ENCODE measurements around the gene FOS. TPM values are rescaled to one million over a fixed set of nuclear protein-coding genes. Genes with fewer than 3 reads are reported as not detected.
A peak's percentile ranks its signal among the peaks of the same experiment; 100 is the strongest.

Gene FOS
- total and polyA plus RNA-seq, 2 of the 8 experiments (the other 6 are each of a cell fraction or from before 2014, with no cell fraction given) = 50.2 to 51.8 TPM

DNA sequence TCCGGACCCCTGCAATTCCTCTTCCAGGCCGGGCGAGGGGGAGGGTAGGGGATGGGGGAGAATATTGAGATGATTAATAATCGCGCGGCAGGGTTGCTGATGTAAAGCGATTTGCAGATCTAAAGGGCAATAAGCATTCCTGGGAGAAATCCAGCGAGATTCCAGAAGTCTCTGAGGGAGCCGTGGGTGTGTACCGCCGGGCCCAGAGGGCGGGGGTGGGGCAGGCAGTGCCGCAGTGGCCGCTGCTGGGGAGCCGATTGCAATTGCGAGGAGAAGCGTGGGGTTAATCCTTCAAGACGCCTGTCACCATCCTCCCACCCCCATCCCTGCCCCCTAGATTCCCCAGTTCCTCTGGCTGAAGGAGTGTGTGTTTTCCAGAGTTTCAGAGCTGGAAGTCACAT is 16.4 kb downstream of the FOS start:
- H2BK120ac ChIP-seq (replicated peaks; ENCODE audit: low read depth, low read length) = no peak overlapping the region

More for the DNA sequence above, 16.4 kb downstream of the FOS start:
- H3K23ac ChIP-seq (ENCODE audit: insufficient read length) = no peak overlapping the region
- DNase-seq (ENCODE audit: low read depth in 1 of 2, low spot score in 2 of 2) (peak in 1 of 2 experiments; percentile 65), FAIRE-seq (no peak)
- H3K9me3 ChIP-seq (ENCODE audit: insufficient read depth in 2 of 2, low read depth in 1 of 2, low read length in 1 of 2) = no peaks in the 10 kb centered on the region
- H3K36me3 ChIP-seq (ENCODE audit: control insufficient read depth in 2 of 4, insufficient read depth in 4 of 4, low read length in 3 of 4) = no peaks in the 10 kb centered on the region
- peaks cover 3 to 12% (median 9%) of the 10 kb centered on the region in 4 experiments for H3K4me1 ChIP-seq (replicated peaks in 1 of 4; ENCODE audit: control insufficient read depth in 3 of 4, insufficient read depth in 4 of 4, low read length in 3 of 4)
- peak overlapping the region in 2 of 4 experiments; percentile 6 to 89; a peak in 3 of 7 replicates for H3K9ac ChIP-seq (replicated peaks in 1 of 4; ENCODE audit: extremely low read depth in 1 of 4, low read depth in 3 of 4, low read length in 3 of 4)
- ChIA-PET CTCF (ENCODE audit: partially characterized antibody) (interaction anchor here (0.6 to 7.0 kb wide), 29 partner anchors 9 to 310 kb away, joined by 3 to 83 read pairs (median 5); partner anchors contain the start of genes FOS and NEK9), POLR2A (ENCODE audit: partially characterized antibody) (interaction anchor here (0.7 to 11.0 kb wide), 13 partner anchors 8 to 172 kb away, joined by 3 to 351 read pairs (median 5); partner anchors contain the start of genes FOS and NEK9)
- H2BK12ac ChIP-seq (ENCODE audit: low read depth, low read length) = peak overlapping the region; percentile 93; the same call in 1 of the 2 replicates
- no peak overlapping the region; the same call in 1 of the 2 replicates for H2AK5ac ChIP-seq (ENCODE audit: low read depth, low read length)
- no peaks in the 10 kb centered on the region for H4K20me1 ChIP-seq (replicated peaks in 1 of 2; ENCODE audit: control insufficient read depth in 1 of 2, insufficient read depth in 2 of 2, low read length in 2 of 2)
- no peak overlapping the region for H2BK15ac ChIP-seq (ENCODE audit: low read length)
- H2BK5ac ChIP-seq (ENCODE audit: low read depth, low read length) = peak overlapping the region; percentile 96; the same call in 1 of the 2 replicates
- no peak overlapping the region for H2AFZ ChIP-seq (ENCODE audit: low read length)
- no peak overlapping the region for H4K5ac ChIP-seq (ENCODE audit: insufficient read length, low read depth, low read length)
- H3K23me2 ChIP-seq (ENCODE audit: low read depth, low read length) = peaks cover 10% of the 10 kb centered on the region; the same call in 1 of the 2 replicates
- no peaks in the 10 kb centered on the region for H3K79me2 ChIP-seq (ENCODE audit: control insufficient read depth in 1 of 2, insufficient read depth in 2 of 2, low read length in 2 of 2)
- peak overlapping the region; percentile 36 for H4K91ac ChIP-seq (replicated peaks; ENCODE audit: insufficient read length, low read length)
- no peak overlapping the region; the same call in 1 of the 2 replicates for H2BK20ac ChIP-seq (ENCODE audit: low read length)
- H3K56ac ChIP-seq (replicated peaks; ENCODE audit: insufficient read length, low read depth, low read length) = no peak overlapping the region
- H3K79me1 ChIP-seq (ENCODE audit: low read depth, low read length) = no peaks in the 10 kb centered on the region
- no peak overlapping the region for H3K18ac ChIP-seq (ENCODE audit: extremely low read depth, low read length)
- no peak overlapping the region; the same call in 1 of the 2 replicates for H4K8ac ChIP-seq (ENCODE audit: extremely low read depth, insufficient read depth, low read length)
- no peak overlapping the region for H3K4ac ChIP-seq (replicated peaks; ENCODE audit: insufficient read length, low read depth, low read length)
- TF ChIP-seq JUN (IDR thresholded peaks at IDR 0.05; ENCODE audit: low read depth, low read length) (no peak), EGR1 (IDR thresholded peaks at IDR 0.05; ENCODE audit: borderline replicate concordance, low read depth, low read length) (0 out of 2 replicates have a peak, but pooled peaks have one; percentile 40), NANOG (IDR thresholded peaks at IDR 0.05; ENCODE audit: insufficient read depth, low read depth, low read length, poor library complexity, severe bottlenecking) (peak; percentile 4)
- peak overlapping the region; percentile 81 to 90 for H3K4me2 ChIP-seq (ENCODE audit: insufficient read depth in 1 of 2, low read depth in 2 of 2, low read length in 2 of 2)
- WGBS, 2 experiments (ENCODE audit: extremely low coverage in 1 of 2, insufficient coverage in 1 of 2, insufficient read length in 1 of 2, insufficient replicate concordance in 2 of 2, low coverage in 1 of 2, low lambda C conversion rate in 2 of 2, missing lambda C conversion rate in 1 of 2) = 10% methylated on average over 8 of the region's 18 CpGs; no CpG with 5 or more reads in 1 of the 2 experiments
- H3K14ac ChIP-seq (ENCODE audit: insufficient read length) = no peak overlapping the region
- H3K27ac ChIP-seq (ENCODE audit: low read depth, low read length) = no peak overlapping the region
- no peaks in the 10 kb centered on the region for H3K27me3 ChIP-seq (replicated peaks in 1 of 4; ENCODE audit: control insufficient read depth in 3 of 4, extremely low read depth in 1 of 4, insufficient read depth in 3 of 4, low read length in 3 of 4)
- H3K4me3 ChIP-seq (ENCODE audit: extremely low read depth in 1 of 4, insufficient read depth in 2 of 4, low read depth in 3 of 4, low read length in 4 of 4) = peak overlapping the region; percentile 61 to 87 (median 75); a peak in 7 of 8 replicates
